ENCODE measurements around the gene FAM221B. TPM values are rescaled to one million over a fixed set of nuclear protein-coding genes. Genes with fewer than 3 reads are reported as not detected.

FAM221B gene
- total RNA-seq, 4 donors from 2014 or later, result 0.14 TPM; not detected in 3

DNA sequence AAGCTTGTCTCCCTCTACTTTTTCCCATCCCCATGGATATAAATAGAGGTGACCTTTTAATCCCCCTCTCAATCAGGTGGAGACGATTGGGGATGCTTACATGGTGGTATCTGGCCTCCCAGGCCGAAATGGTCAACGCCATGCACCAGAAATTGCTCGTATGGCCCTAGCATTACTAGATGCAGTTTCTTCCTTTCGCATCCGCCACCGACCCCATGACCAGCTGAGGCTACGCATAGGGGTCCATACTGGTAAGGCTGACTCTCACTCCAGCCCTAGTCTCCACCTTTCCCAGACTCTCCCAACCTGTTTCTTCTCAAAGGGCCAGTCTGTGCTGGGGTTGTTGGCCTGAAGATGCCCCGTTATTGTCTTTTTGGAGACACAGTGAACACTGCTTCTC is 20.1 kb downstream of the FAM221B start:
- no peak for DNase-seq
- H3K4me3 ChIP-seq, result no peak overlapping the region
- peaks cover 12 to 23% (median 20%) of the 10 kb centered on the region in 4 donors for H3K4me1 ChIP-seq
- no peaks in the 10 kb centered on the region for H3K27me3 ChIP-seq
- TF ChIP-seq EP300 (IDR thresholded peaks at IDR 0.05; ENCODE audit: low read depth) (no peak), POLR2A (IDR thresholded peaks at IDR 0.05) (no peak), POLR2AphosphoS5 (IDR thresholded peaks at IDR 0.05) (no peak)
- TF ChIP-seq, protein P1, sequence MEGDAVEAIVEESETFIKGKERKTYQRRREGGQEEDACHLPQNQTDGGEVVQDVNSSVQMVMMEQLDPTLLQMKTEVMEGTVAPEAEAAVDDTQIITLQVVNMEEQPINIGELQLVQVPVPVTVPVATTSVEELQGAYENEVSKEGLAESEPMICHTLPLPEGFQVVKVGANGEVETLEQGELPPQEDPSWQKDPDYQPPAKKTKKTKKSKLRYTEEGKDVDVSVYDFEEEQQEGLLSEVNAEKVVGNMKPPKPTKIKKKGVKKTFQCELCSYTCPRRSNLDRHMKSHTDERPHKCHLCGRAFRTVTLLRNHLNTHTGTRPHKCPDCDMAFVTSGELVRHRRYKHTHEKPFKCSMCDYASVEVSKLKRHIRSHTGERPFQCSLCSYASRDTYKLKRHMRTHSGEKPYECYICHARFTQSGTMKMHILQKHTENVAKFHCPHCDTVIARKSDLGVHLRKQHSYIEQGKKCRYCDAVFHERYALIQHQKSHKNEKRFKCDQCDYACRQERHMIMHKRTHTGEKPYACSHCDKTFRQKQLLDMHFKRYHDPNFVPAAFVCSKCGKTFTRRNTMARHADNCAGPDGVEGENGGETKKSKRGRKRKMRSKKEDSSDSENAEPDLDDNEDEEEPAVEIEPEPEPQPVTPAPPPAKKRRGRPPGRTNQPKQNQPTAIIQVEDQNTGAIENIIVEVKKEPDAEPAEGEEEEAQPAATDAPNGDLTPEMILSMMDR (IDR thresholded peaks at IDR 0.05), result no peak
- WGBS, 2 donors (ENCODE audit: low coverage in 1 of 2), result 88 to 96% methylated on average over 6 to 9 of the region's 9 CpGs
- H3K27ac ChIP-seq, result no peak overlapping the region
- no peaks in the 10 kb centered on the region for H3K9me3 ChIP-seq
- intact Hi-C loops (cut with DNase I; ENCODE audit: low total_unique reads) (no loop called here), in situ Hi-C loops (cut with MboI; ENCODE audit: low pct_ligation_motif_present in 1 of 4, low pct_unique_long_range_greater_than_20kb in 1 of 4, low sequenced_read_pairs in 3 of 4) (no loop called here)
- H3K36me3 ChIP-seq, result peaks cover 0 to 17% (median 0%) of the 10 kb centered on the region in 4 donors

DNA sequence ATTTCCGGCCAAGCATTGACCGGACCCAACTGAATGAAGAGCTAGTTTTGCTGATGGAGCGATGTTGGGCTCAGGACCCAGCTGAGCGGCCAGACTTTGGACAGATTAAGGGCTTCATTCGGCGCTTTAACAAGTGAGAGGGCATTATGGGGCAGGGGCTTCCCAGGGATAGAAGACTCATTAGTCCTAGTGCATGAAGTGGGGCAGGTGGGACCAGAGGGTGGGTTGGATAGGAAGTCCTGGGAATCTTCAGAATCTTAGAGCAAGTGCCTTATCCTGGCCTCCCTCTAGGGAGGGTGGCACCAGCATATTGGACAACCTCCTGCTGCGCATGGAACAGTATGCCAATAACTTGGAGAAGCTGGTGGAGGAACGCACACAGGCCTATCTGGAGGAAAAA is 22.4 kb downstream of the FAM221B start:
- H3K4me1 ChIP-seq, result peaks cover 0 to 3% (median 1%) of the 10 kb centered on the region in 4 donors
- H3K9me3 ChIP-seq, result no peaks in the 10 kb centered on the region
- in situ Hi-C loops (cut with MboI; ENCODE audit: low pct_ligation_motif_present in 1 of 4, low pct_unique_long_range_greater_than_20kb in 1 of 4, low sequenced_read_pairs in 3 of 4) (no loop called here), intact Hi-C loops (cut with DNase I; ENCODE audit: low total_unique reads) (no loop called here)
- TF ChIP-seq POLR2AphosphoS5 (IDR thresholded peaks at IDR 0.05) (no peak), POLR2A (IDR thresholded peaks at IDR 0.05) (no peak), EP300 (IDR thresholded peaks at IDR 0.05; ENCODE audit: low read depth) (no peak)
- TF ChIP-seq, protein P1 (IDR thresholded peaks at IDR 0.05), result no peak
- H3K36me3 ChIP-seq, result peaks cover 0 to 17% (median 0%) of the 10 kb centered on the region in 4 donors
- H3K27me3 ChIP-seq, result no peaks in the 10 kb centered on the region
- H3K4me3 ChIP-seq, result no peak overlapping the region
- H3K27ac ChIP-seq, result no peak overlapping the region
- WGBS, 2 donors (ENCODE audit: low coverage in 1 of 2), result 99 to 100% methylated on average over 4 to 8 of the region's 8 CpGs
- DNase-seq, result no peak

DNA sequence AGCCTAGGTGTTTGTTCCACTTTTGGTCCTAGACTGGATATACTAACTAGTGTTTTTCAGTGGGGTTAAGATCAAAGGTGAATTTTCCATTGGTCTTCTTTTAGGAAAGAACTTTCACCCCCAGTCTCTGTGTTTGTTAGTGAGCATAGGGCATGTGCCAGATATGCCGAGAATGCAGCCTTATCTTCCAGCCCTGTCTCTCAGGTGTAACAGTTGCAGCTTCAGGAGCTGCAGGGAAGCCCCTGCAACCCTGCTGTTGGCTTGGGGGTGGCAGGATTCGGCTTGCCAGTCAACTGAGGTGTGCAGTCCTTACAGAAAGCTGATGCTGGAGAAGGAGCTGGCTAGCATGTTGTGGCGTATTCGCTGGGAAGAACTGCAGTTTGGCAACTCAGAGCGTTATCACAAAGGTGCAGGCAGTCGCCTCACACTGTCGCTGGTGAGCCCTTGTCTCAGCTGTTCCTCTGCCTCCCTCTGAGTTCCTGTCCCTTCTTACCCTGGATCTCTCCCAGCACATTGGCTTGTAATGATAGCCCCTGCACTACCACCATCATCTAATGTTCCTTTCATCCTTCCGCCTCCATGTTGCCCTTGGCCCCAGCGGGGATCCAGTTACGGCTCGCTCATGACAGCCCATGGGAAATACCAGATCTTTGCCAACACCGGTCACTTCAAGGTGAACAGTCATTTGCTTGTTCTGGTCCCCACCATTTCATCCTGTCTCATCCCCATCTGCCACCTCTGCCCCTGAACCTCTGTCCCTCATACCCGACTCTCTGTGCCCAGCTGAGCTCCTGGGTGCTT is 27.0 kb downstream of the FAM221B start:
- TF ChIP-seq, protein P1 (IDR thresholded peaks at IDR 0.05), result no peak
- TF ChIP-seq EP300 (IDR thresholded peaks at IDR 0.05; ENCODE audit: low read depth) (no peak), POLR2A (IDR thresholded peaks at IDR 0.05) (no peak), POLR2AphosphoS5 (IDR thresholded peaks at IDR 0.05) (no peak)
- Histone ChIP-seq H3K27me3 (no peaks in the 10 kb centered on the region), H3K27ac (no peak overlapping the region), H3K4me3 (no peak overlapping the region), H3K9me3 (no peaks in the 10 kb centered on the region), H3K36me3 (peaks cover 0 to 6% (median 0%) of the 10 kb centered on the region in 4 donors), H3K4me1 (no peaks in the 10 kb centered on the region)
- WGBS, 2 donors (ENCODE audit: low coverage in 1 of 2), result 88 to 89% methylated on average over 6 to 13 of the region's 13 CpGs
- DNase-seq, result no peak
- in situ Hi-C loops (cut with MboI; ENCODE audit: low pct_ligation_motif_present in 1 of 4, low pct_unique_long_range_greater_than_20kb in 1 of 4, low sequenced_read_pairs in 3 of 4), result no loop called here
- intact Hi-C loops (cut with DNase I; ENCODE audit: low total_unique reads), result no loop called here

DNA sequence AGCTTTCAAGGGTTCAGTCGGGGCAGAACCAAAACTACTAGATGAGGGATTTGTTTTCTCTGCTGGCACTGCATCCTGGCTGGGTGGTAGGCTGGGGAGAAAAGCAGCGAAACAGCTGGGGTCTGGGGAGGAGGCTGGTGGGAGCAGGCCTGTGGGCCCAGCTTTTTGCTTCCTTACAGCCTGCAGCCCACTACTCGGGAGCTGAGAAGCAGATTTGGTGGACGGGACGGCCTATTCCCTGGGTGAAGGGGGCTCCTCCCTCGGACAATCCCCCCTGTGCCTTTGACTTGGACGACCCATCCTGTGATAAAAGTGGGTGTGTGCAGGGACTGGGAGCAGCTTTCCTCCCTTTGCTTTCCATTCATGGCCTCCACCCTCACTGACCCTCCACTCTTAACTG is 28.0 kb downstream of the FAM221B start:
- in situ Hi-C loops (cut with MboI; ENCODE audit: low pct_ligation_motif_present in 1 of 4, low pct_unique_long_range_greater_than_20kb in 1 of 4, low sequenced_read_pairs in 3 of 4), result no loop called here
- H3K36me3 ChIP-seq, result no peaks in the 10 kb centered on the region
- H3K4me3 ChIP-seq, result no peak overlapping the region
- no peaks in the 10 kb centered on the region for H3K4me1 ChIP-seq
- no peak overlapping the region for H3K27ac ChIP-seq
- WGBS, 2 donors (ENCODE audit: low coverage in 1 of 2), result 82 to 90% methylated on average over 2 to 7 of the region's 7 CpGs
- H3K9me3 ChIP-seq, result no peaks in the 10 kb centered on the region
- DNase-seq, result no peak
- TF ChIP-seq, protein P1 (IDR thresholded peaks at IDR 0.05), result no peak
- TF ChIP-seq POLR2A (IDR thresholded peaks at IDR 0.05) (no peak), POLR2AphosphoS5 (IDR thresholded peaks at IDR 0.05) (no peak), EP300 (IDR thresholded peaks at IDR 0.05; ENCODE audit: low read depth) (no peak)
- H3K27me3 ChIP-seq, result no peaks in the 10 kb centered on the region
- intact Hi-C loops (cut with DNase I; ENCODE audit: low total_unique reads), result no loop called here

All from transverse colon (tissue), 4 donors.